SK-N-SH (cell line): ENCODE data around the gene ZIK1.

Experiments
- POLR2AphosphoS5 ChIP-seq: IDR thresholded peaks from 2 replicates; pipeline ENCODE4 v1.6.1; 2012; ENCODE audit warnings: low read depth, low read length
- TF ChIP-seq, protein P1 (sequence below): IDR thresholded peaks from 2 replicates; pipeline ENCODE4 v1.4.0; 2012; ENCODE audit warnings: low read depth

DNA sequence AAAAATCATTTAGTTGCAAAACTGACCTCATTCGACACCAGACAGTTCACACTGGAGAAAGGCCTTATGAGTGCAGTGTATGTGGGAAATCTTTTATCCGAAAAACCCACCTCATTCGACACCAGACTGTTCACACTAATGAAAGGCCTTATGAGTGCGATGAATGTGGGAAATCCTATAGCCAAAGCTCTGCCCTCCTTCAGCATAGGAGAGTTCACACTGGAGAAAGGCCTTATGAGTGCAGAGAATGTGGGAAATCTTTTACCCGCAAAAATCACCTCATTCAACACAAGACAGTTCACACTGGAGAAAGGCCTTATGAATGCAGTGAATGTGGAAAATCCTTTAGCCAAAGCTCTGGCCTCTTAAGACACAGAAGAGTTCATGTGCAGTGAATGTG, 23.0 kb downstream of the ZIK1 start:
- no peak for TF ChIP-seq POLR2AphosphoS5
- TF ChIP-seq, protein P1, sequence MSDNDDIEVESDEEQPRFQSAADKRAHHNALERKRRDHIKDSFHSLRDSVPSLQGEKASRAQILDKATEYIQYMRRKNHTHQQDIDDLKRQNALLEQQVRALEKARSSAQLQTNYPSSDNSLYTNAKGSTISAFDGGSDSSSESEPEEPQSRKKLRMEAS, result no peak
